SW 1271 (cell line): ENCODE data around the gene DISC1.
"Not testable (repeated sequence)": the region's sequence is repeated elsewhere in the genome, so short reads cannot be mapped to it uniquely, and the experiment has no call there.

ENCODE experiments used
- DNase-seq, 2 experiments: peaks; one replicate each; lab custom pipeline; 2025; lab: John Stamatoyannopoulos, UW

The DISC1 gene

DNA sequence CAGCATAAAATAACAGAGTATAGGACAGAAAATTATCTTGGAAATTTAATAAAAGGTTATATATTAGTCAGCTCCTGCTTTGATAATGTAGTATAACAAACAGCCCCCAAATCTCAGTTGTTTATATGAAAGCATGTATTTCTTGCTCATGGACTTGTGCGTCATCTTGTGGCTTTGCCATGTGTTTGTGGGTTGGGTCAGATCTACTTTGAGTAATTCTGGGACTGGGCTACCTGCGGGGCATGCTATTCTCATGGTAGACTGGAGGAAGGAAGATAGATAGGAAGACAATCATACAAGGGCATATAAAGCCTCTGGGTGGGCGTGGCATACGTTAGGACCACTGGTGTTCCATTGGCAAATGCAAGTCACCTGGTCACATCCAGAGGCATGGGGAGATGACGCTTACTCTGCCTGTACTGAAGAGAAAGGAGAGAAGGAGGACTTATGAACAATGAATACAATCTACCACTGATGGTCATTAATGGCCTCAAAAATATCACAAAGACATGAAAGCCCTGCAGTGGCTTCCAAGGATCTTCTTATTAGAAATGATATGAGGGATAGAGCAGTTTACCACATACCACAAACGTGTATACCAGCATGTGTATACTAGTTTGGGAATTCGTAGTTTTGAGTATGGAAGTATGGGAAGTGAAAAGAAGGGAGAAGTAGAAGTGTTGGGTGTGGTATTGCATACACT, 267.0 kb downstream of the DISC1 start:
- DNase-seq, result no peak

DNA sequence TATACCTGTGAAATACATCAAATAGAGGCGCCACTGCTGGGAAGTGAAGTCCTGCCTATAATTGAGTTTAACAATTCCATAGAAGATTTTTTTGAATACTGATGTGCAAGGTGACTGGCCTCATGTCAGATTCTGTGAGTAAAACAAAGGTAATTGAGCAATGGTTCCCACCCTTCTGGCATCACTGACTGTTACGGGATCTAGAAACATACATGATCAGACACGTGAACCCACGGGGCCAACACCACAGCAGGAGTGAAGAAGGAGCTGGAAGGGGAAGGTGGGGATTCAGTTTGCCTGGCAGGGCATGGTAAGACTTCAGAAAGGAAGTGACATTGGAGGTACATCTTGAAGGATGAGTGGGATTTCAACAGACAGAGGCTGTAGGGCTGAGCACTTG, 270.2 kb downstream of the DISC1 start:
- no peak for DNase-seq

DNA sequence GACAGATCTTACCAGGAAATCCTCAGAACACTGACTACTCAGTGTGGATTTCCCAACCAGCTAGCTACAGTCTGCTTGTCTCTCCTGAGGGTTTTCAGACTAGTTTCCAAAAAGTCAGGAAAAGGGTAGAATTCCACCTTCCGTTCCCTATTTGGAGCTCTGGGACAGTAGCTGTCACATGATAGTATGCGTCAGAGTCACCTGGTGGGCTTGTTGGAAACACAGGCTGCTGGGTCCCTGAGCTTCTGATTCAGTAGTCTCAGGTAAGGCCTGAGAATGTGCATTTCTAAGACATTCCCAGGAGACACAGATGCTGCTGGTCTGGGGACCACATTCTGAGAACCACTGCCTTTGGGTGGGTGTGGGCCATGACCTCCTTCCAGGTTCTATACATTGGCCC, 272.5 kb downstream of the DISC1 start:
- DNase-seq, result no peak

DNA sequence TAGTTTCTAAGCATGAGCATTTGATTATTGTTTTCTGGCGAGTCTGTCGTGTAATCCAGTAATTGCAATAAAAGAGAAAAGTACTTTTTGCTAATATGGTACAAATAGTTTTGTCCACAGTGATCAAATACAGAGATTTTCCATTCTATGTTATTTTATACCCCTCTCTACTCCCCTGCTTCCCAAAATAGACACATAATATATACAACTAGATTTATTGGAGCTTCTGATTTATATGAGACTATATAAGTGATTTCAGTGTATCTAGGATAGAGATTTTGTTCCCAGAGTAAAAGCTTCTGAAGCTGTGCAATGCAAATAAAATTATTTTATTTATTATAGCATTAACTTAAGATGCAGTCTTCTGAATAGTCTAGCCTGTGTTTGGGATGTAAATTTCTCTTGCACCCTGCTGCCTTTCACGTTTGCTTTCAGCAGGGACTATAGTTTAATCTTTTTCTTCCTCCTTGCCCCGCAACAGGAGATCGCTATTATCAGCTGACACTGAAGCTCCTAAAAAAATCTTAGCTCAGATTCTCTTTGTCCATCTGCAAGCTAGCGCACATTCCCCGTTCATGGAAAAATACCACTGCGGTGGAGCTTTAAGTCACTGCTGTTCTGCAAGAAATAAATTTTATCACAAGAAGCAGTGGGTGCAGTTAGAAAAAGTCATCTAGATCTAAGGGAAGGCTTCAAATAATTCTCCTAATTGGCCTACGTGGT, 273.3 kb downstream of the DISC1 start:
- DNase-seq, result no peak

DNA sequence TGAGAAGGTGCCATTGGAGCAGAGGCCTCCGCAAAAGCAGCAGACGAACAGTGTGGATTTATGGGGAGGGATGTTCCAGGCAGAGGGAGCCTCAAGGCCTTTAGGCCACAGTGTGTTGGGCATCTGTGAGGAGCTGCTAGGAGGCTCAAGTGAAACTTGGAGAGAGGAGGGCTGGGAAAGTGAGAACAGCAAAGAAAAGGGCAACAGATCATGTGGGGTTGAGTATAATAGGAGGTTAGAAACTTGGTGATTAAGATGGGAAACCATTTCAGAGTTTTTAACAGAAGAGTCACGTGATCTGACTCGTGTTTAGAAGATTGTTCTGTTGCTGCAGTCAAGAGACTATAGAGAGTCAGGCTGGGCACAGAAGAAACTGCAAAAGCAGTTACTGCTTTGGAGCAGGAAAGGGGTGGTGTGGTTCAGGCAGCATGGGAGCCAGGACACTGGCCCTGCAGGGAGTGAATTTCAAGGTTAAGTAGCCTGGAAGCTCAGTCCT, 277.0 kb downstream of the DISC1 start:
- DNase-seq, result no peak

DNA sequence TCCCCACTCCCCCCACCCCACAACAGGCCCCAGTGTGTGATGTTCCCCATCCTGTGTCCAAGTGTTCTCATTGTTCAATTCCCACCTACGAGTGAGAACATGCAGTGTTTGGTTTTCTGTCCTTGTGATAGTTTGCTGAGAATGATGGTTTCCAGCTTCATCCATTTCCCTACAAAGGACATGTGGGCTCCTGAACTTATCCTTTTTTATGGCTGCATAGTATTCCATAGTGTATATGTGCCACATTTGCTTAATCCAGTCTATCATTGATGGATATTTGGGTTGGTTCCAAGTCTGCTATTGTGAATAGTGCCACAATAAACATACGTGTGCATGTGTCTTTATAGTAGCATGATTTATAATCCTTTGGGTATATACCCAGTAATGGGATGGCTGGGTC, 280.7 kb downstream of the DISC1 start:
- DNase-seq, result not testable (repeated sequence)

DNA sequence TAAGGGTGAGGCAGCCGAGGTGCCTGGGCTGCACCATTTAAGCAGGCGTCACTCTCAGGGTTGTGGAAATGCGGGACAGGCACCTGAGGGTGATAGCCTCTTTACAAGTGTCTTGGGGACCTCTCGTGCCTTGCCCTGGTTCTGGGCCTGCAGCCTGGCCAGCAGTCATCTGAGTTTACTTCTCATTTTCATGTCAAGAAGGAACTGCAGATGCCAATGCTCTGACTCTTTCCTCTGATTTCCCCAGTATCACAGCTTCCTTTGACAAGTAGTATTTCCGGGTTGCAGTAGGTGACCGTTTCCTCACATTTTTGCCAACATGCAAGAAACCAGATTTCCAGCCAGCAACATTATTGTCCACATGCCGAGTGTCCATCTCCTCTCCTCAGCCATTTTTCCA, 286.9 kb downstream of the DISC1 start:
- no peak for DNase-seq

DNA sequence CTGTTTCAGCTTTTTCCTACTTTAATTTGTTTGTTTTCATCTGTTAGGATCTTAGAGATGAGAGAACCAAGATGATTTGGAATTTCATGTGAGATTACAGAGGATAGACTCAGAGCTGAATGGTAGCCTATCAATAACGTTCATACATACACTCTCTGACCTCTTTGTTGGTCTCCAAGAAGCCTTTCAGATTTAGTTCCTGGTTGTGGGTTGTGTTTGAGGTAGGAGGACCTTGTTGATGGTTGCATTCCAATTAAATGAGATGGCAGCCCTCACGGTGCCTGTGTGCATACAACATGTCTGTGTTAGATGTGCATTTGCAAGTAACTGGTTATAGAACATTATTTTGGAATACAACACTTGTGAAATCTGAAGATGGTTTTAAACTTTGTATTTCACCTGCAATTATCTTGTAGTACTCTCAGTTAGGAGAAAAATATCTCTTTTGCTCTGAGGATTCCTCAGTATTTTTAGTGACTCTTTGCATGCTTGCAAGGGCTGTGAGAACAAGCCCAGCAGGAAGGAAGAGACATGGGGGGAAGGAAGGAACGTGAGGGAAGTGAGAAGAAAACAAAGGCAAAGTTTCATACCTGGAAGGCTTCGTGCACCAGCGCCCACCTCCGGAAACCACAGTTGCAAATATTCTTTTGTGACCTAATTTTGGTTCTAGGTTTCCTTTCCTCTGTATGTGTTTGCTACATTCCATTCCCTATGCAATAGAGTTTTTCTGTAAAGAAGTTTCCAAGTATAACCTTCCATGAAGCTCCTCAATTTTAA, 291.8 kb downstream of the DISC1 start:
- no peak for DNase-seq

DNA sequence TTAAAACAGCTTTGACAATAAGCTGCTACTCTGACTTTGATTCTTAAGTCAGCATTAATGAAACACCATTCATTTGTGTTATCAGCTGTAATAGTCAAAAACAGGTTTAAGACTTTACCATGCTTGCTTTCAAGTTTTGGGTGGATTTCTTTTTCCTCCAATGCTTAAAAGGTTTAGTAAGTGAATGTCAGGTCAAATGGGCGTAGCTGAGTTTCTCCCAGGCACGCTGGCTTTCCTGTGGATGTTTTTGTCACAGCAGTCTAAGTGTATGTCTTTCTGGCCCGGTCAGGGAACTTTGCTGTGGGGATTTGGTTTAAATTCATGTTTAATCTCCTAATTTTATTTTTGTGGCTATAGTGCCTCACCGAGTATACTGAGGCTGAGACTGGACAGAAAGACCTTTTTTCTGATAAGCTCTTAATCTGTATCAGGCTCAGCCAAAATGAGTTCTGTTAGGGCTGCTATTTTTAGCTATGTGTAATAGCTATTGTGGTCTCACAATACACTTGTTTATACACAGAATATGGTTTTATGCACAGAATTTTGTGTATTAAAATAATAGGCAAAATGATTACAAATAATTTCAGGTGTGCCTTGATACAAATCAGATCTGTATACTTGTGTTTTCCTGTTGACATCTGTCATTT, 292.8 kb downstream of the DISC1 start:
- no peak for DNase-seq

DNA sequence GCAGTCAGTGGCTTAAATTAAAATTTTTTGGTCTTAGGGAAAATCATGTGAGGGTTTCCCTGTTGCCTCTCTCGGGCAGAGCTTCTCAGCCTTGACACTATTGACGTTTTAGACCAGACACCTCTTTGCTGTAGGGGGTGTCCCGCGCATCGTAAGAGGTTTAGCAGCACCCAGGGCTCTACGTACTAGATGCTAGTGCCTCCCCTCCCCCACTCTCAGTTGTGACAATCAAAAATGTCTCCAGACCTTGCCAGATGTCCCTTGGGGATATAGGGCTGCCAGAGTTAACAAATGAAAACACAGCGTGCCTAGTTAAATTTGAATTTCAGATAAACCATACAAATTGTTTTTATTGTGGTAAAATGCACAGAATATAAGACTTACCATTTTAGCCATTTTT, 293.3 kb downstream of the DISC1 start:
- no peak for DNase-seq

DNA sequence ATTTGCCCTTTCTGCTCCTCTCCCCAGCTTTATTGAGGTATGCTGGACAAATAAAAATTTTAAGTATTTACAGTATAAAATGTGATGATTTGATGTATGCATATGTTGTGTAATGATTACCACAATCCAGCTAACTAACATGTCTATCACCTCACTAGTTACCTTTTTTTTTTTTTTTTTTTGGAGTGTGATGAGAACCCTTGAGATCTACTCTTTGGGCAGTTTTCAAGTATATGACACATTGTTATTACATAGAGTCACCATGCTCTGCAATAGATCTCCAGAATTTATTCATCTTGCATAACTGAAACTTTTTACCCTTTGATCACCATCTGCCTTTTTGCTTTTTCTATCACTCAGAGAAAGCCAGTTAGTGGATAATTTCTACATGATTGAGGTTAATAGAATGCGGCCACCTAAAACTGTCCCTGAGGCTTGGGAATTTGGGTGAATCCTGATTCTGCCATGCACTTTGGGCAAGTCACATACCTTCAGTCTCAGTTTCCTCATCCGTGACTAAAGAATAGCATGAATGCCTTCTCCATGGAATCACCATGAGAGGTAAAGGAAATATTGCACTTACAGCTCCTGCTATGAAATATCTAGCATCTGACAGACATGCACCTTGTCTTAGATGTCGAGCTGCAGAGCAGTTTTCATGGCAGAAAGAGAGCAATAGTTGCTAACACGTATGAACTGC, 295.2 kb downstream of the DISC1 start:
- DNase-seq, result no peak

DNA sequence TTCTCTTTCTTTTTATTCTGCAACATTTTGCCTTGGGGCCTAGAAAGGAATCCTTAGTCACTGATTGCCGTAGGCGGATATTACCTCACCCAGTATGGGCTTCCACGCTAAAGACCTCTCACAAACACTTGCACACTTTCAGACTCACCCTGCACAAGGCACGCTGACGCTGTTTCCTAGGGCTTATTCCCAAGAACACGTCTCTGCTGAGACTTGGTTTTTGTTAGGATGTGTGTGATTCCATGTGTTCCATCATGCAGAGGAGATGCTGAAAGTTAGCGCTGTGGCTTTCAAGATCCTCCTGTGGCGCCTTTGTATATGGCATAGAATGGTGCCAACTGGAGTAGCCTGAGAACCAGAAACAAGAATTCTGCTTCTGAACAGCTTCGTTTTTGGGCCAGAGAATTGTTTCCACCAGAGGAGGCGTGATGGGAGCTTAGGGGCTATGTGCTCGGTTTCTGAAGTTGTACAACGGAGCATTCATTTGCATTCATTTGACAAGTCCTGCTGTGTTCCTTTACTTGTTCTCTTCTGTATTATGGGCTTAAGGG, 297.0 kb downstream of the DISC1 start:
- no peak for DNase-seq

DNA sequence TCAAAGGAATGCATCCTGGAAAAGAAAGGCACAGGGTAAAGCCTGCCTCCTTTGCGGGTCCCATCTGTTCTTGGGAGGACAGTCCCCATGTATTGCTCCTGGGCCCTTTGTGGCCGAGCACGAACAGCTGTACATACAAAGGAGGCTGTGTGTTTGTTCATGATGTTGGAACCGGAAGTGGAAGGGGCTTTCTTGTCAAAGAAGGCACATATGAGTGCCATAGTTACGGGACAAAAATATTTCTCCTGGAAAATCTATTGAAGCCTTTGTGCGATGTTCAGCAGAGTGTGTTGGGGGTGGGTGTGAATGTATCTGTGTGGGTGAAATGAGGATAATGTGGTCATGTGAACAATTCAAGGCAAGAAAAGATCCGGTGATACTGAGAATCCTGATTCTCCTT, 297.6 kb downstream of the DISC1 start:
- no peak for DNase-seq

DNA sequence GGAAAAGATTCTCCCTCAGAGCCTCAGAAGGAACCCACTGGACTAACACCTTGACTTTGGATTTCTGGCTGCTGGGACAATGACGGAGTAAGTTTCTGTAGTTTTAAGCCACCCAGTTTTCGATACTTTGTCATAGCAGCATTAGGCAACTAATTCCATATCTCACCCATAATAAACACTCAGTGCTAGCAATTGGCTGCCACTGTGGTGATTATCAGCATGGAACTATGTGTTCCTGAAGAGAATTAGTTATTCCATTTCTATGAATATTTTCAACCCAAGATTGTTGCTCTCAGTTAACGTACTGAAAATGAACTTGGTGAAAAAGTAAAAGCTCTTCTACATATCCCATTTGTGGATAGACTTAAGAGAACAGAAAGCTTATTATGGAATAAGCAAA, 299.3 kb downstream of the DISC1 start:
- no peak for DNase-seq

DNA sequence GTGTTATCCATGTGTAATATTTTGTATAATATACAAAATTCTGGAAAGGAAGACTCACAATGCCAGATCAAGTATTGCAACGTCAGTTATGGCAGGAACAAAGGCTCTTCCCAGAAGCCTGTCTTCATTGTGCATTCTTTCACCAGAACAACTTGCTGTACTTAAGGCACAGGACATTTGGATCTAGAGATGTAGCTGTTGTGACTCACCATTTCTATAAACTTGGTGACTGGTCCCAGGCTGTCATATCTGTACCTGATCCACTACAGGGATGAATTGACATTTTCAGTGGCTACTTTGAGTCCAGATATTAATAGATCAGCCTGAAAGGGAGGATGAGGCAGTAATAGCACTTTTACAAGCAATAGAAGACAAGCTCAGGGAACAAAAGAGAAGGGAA, 299.8 kb downstream of the DISC1 start:
- no peak for DNase-seq

DNA sequence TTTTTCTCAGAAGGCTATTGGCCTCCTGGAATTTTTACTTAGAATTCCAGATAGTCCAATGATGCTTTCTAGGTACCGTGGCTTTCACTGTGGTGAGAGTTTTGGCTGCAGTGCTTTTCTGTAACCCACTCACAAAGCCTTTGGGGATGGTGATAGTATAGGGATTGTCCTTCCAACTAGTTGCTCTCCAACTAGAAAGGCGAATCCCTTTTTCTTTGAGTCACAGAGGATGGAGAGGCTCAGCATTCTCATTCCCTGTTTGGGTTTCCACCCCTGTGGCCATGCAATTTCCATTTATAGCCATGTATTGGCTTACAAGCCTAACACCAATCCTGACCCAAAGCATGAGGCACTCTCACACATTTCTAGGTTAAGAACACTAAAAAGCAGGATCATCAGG, 300.3 kb downstream of the DISC1 start:
- no peak for DNase-seq

DNA sequence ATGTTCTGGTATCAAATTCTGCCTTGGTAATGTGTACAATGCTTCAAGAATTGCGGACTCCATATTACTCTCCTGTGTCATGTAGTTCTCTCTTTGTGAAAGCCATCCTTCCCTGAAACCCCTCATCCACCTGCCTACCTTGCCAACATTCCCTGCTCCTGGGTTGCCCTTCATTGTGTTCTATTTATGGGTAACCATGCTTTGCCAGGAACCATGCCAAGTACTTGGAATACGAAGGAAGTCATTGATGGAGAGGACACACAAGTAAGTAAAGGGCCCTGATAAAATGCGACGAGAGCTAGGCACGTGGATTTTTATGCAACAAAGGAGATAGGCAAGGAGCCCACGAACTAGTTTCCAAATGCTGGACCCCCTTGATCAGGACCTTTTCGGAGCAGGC, 300.8 kb downstream of the DISC1 start:
- no peak for DNase-seq

DNA sequence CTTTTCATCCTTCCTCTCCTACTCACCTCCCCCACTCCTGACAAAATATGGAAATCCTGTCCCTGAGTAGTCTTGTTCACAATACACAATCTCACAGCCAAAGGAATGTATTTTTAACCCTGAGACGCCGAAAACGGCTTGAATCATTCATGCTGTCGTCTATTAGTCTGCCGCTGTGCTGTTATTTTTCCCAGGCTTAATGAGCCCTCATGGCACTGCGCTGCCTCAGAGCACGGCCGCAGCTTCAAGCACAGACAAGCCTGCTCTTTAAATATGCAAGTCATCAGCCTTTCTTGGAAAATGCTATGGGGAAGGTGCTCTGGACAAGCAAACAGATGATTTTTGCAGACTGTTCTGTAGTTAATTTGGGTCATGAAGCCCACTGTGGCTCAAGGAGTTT, 302.7 kb downstream of the DISC1 start:
- DNase-seq, result no peak

DNA sequence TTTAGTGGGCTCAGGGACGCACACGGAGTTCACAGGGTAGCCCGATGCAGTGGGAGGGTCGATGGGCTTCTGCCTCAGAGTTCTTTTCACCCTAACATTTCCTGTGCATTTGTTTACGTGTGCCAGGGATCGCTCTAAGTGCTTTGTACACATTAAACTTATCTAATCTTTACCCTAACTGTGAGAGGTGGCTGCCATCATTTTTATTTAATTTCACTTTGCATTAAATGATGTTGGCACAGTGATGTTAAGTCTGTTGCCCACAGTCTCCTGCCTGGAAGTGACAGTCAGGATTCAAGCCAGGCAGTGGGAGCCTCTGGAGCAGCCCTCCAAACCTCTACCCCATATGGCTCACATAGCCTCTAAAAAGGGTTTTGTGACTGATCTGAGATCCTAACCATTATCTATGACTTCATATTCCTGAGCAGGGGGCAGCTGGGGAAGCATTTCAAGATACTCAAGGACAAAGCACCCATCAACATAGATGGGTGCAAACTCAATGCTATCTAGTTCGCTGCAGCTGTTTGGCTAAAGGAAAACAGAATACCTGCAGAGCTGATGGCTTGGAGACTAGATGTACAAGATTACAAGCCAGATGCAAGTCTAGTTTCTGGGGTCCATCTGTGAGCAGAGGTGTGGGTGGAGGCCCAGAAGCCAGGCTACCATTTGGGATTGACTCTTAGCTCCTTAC, 303.8 kb downstream of the DISC1 start:
- no peak for DNase-seq

DNA sequence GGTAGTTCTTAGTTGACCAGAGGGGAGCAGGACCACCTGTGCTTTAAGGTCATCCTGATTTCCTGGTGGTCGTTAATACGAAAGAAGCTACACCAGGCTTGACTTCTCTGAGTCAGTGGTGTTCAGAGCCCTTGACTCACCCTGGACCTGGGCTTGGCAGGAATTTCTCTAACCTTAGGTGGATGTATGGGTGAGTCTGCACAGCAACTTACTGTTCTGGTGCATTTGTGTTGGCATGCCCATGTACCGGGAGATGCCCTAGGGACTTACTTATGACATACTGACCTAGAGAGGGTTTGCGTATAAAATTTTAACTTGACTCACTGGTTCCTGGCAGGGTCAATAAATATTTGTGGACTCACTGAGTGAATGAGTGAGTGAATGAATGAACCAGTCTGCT, 304.6 kb downstream of the DISC1 start:
- DNase-seq, result no peak
